ENCODE measurements around the gene ATXN2L. TPM values are rescaled to one million over a fixed set of nuclear protein-coding genes. Genes with fewer than 3 reads are reported as not detected.

The ATXN2L gene
- total and polyA plus RNA-seq, 2 of the 13 experiments (the other 11 are each of a cell fraction or from before 2014, with no cell fraction given) = 40.8 to 55.1 TPM

DNA sequence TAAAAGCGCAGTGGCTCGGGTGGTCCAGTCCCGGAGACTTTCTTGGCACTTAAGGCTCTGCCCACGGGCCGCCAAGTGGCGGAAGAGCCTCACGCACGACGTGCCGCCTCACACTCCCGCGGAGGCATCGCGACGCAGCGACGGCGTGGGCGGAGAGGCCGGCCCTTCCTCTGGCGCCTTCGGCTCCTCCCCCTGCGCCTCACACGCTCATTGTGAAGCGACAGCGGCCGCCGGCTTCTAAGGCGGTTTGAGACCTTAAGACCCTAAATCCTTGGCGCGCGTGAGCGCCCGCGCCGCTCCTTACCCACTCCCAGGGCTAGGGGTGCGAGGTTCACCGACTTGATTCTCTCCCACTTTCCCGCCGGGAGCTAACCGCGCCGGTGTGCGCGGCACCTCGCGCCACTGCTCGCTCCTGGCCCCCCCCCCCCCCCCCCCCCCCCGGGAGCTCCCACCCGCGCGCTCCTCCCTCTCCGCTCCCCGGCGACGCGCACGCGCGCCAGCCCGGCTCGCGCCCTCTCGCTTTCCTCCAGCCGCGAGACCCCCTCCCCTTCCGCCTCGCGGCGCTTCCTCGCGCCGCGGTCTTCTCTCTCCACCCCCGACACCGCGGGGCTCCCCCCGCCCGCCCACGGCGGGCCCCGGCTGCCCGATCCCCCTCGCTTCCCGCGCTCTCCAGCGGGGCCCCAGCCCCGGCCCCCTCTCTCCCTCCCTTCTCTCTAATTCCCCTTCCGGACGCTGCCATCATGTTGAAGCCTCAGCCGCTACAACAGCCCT lies at the start of gene ATXN2L (continued):
- peak; percentile 68; the same call in 1 of the 2 replicates for TF ChIP-seq STAT6 (CRISPR knock-in tag; IDR thresholded peaks at IDR 0.05; ENCODE audit: borderline replicate concordance)
- peak; percentile 88; the same call in 1 of the 2 replicates for TF ChIP-seq ZNF205 (CRISPR knock-in tag; IDR thresholded peaks at IDR 0.05)
- TF ChIP-seq RNF2 (conservative IDR thresholded peaks at IDR 0.05; ENCODE audit: low read depth) = peak; percentile 55; the same call in 1 of the 2 replicates
- TF ChIP-seq KLF11 (CRISPR knock-in tag; IDR thresholded peaks at IDR 0.05) = peak; percentile 96
- TF ChIP-seq JUNB (CRISPR knock-in tag; IDR thresholded peaks at IDR 0.05; ENCODE audit: borderline replicate concordance) = no peak
- TF ChIP-seq ZNF574 (CRISPR knock-in tag; IDR thresholded peaks at IDR 0.05) = peak; percentile 98
- peak; percentile 78; the same call in 1 of the 2 replicates for TF ChIP-seq SRY (CRISPR knock-in tag; IDR thresholded peaks at IDR 0.05)
- TF ChIP-seq, protein P1, sequence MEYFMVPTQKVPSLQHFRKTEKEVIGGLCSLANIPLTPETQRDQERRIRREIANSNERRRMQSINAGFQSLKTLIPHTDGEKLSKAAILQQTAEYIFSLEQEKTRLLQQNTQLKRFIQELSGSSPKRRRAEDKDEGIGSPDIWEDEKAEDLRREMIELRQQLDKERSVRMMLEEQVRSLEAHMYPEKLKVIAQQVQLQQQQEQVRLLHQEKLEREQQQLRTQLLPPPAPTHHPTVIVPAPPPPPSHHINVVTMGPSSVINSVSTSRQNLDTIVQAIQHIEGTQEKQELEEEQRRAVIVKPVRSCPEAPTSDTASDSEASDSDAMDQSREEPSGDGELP (IDR thresholded peaks at IDR 0.05; ENCODE audit: borderline replicate concordance, low read depth) = peak; percentile 70; the same call in 1 of the 2 replicates
- TF ChIP-seq, protein P2, sequence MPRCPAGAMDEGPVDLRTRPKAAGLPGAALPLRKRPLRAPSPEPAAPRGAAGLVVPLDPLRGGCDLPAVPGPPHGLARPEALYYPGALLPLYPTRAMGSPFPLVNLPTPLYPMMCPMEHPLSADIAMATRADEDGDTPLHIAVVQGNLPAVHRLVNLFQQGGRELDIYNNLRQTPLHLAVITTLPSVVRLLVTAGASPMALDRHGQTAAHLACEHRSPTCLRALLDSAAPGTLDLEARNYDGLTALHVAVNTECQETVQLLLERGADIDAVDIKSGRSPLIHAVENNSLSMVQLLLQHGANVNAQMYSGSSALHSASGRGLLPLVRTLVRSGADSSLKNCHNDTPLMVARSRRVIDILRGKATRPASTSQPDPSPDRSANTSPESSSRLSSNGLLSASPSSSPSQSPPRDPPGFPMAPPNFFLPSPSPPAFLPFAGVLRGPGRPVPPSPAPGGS (CRISPR knock-in tag; IDR thresholded peaks at IDR 0.05) = peak; percentile 93; the same call in 1 of the 2 replicates
- no peak for TF ChIP-seq LCORL (IDR thresholded peaks at IDR 0.05)
- peak; percentile 82; the same call in 1 of the 2 replicates for TF ChIP-seq LCORL (CRISPR knock-in tag; IDR thresholded peaks at IDR 0.05)
- TF ChIP-seq ZNF235 (CRISPR knock-in tag; IDR thresholded peaks at IDR 0.05; ENCODE audit: borderline replicate concordance) = peak; percentile 68; the same call in 1 of the 2 replicates
- peak; percentile 97 for TF ChIP-seq RBFOX2 (IDR thresholded peaks at IDR 0.05; ENCODE audit: low read depth, low read length)
- TF ChIP-seq ZNF510 (CRISPR knock-in tag; IDR thresholded peaks at IDR 0.05; ENCODE audit: low read depth) = 0 out of 2 replicates have a peak, but pooled peaks have one; percentile 53
- TF ChIP-seq YEATS4 (CRISPR knock-in tag; IDR thresholded peaks at IDR 0.05; ENCODE audit: borderline replicate concordance) = peak; percentile 99
- peak; percentile 96 for TF ChIP-seq JARID2 (CRISPR knock-in tag; IDR thresholded peaks at IDR 0.05; ENCODE audit: insufficient replicate concordance)
- TF ChIP-seq ZNF670 (CRISPR knock-in tag; IDR thresholded peaks at IDR 0.05; ENCODE audit: borderline replicate concordance) = peak; percentile 89; the same call in 1 of the 2 replicates
- peak; percentile 95 for TF ChIP-seq FOXK1 (CRISPR knock-in tag; IDR thresholded peaks at IDR 0.05; ENCODE audit: borderline replicate concordance, low read depth)
- TF ChIP-seq ZNF570 (CRISPR knock-in tag; IDR thresholded peaks at IDR 0.05; ENCODE audit: borderline replicate concordance) = 0 out of 2 replicates have a peak, but pooled peaks have one; percentile 35
- no peak for TF ChIP-seq NPAS2 (CRISPR knock-in tag; IDR thresholded peaks at IDR 0.05; ENCODE audit: borderline replicate concordance)
